ENCODE data around the gene SRRM5.
"Not testable (repeated sequence)": the region's sequence is repeated elsewhere in the genome, so short reads cannot be mapped to it uniquely, and the experiment has no call there.

DNA sequence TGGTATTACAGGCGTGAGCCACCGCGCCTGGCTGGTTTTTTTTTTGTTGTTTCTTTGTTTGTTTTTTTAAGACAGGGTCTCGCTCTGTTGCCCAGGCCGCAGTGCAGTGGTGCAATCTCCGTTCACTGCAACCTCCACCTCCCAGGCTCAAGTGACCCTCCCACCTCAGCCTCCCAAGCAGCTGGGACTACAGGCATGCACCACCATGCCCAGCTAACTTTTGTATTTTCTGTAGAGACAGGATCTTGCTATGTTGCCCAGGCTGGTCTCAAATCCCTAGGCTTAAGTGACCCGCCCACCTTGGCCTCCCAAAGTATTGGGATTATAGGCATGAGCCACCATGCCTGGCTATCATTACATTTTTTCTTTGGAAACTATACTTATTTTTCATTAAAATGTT is 38.4 kb downstream of the SRRM5 start:
- TF ChIP-seq, protein P1, sequence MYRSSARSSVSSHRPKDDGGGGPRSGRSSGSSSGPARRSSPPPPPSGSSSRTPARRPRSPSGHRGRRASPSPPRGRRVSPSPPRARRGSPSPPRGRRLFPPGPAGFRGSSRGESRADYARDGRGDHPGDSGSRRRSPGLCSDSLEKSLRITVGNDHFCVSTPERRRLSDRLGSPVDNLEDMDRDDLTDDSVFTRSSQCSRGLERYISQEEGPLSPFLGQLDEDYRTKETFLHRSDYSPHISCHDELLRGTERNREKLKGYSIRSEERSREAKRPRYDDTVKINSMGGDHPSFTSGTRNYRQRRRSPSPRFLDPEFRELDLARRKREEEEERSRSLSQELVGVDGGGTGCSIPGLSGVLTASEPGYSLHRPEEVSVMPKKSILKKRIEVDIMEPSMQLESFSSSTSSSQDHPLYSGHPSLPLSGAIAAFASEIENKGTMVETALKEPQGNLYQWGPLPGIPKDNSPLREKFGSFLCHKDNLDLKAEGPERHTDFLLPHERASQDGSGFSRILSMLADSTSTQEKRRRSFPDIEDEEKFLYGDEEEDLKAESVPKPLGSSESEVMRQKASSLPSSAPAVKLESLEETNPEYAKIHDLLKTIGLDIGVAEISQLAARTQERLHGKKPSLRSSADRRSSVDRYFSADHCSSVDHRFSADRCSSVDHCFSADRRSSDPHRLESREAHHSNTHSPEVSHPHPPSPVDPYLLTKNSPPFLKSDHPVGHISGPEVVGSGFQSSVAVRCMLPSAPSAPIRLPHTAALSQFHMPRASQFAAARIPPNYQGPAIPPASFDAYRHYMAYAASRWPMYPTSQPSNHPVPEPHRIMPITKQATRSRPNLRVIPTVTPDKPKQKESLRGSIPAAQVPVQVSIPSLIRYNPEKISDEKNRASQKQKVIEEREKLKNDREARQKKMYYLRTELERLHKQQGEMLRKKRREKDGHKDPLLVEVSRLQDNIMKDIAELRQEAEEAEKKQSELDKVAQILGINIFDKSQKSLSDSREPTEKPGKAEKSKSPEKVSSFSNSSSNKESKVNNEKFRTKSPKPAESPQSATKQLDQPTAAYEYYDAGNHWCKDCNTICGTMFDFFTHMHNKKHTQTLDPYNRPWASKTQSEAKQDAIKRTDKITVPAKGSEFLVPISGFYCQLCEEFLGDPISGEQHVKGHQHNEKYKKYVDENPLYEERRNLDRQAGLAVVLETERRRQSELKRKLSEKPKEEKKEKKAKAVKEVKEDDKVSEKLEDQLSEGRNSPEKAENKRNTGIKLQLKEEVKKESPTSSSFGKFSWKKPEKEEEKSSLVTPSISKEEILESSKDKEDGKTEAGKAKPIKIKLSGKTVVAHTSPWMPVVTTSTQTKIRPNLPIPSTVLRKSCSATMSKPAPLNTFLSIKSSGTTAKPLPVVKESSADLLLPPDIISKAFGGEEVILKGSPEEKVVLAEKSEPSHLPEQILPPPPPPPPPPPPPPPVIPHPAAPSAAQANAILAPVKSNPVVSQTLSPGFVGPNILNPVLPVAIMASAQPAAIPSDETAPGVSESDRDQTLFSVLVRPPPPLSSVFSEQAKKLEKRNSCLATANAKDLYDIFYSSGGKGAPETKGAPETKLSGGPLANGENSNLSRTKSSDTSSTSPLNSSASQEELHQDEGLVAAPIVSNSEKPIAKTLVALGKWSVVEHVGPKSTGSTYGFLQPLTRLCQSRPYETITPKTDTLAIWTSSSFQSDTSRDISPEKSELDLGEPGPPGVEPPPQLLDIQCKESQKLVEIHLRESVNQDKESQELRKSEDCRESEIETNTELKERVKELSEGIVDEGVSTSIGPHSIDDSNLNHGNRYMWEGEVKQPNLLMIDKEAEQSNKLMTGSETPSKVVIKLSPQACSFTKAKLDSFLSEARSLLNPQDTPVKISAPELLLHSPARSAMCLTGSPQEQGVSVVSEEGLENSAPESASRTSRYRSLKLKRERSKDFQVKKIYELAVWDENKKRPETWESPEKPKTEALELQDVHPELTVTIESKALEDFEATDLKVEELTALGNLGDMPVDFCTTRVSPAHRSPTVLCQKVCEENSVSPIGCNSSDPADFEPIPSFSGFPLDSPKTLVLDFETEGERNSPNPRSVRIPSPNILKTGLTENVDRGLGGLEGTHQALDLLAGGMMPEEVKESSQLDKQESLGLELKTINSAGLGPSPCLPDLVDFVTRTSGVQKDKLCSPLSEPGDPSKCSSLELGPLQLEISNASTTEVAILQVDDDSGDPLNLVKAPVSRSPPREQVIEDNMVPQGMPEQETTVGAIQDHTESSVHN (CRISPR knock-in tag; IDR thresholded peaks at IDR 0.05) = not testable (repeated sequence)
- not testable (repeated sequence) for TF ChIP-seq MIER2 (CRISPR knock-in tag; IDR thresholded peaks at IDR 0.05); CTCF (CRISPR knock-in tag; IDR thresholded peaks at IDR 0.05); POLR2A (IDR thresholded peaks at IDR 0.05; ENCODE audit: insufficient read depth in 1 of 2, low read depth in 2 of 2, low read length in 2 of 2); YY1 (IDR thresholded peaks at IDR 0.05; ENCODE audit: insufficient read depth, insufficient replicate concordance, low read depth, low read length); FOXJ3 (CRISPR knock-in tag; IDR thresholded peaks at IDR 0.05; ENCODE audit: borderline replicate concordance); GPN1 (CRISPR knock-in tag; IDR thresholded peaks at IDR 0.05; ENCODE audit: borderline replicate concordance); ZBTB42 (CRISPR knock-in tag; IDR thresholded peaks at IDR 0.05)

Data from HepG2 (cell line).